CD4-positive, alpha-beta T cell treated with Interleukin-6 at 100 ng/mL for 8 hours (primary cell): Measurements from ENCODE around the gene PDE4D.
"Not testable (repeated sequence)": the region's sequence is repeated elsewhere in the genome, so short reads cannot be mapped to it uniquely, and the experiment has no call there.

Experiments used
- DNase-seq: peaks from one replicate; pipeline ENCODE4 v3.0.0-alpha.2; 2020; ENCODE audit warnings: mixed read lengths, low spot score

Gene PDE4D

GRCh38 chr5:59067956-59068656, 825.4 kb downstream of the PDE4D start:
- no peak for DNase-seq

GRCh38 chr5:59066367-59067163, 827.0 kb downstream of the PDE4D start:
- no peak for DNase-seq

GRCh38 chr5:59065554-59065953, 828.0 kb downstream of the PDE4D start:
- no peak for DNase-seq

GRCh38 chr5:59064293-59064692, 829.2 kb downstream of the PDE4D start:
- DNase-seq, result no peak

GRCh38 chr5:59062986-59063683, 830.4 kb downstream of the PDE4D start:
- DNase-seq, result no peak

- DNase-seq, result no peak
These were observed 832.1 kb downstream of the PDE4D start for GRCh38 chr5:59061377-59061776.

GRCh38 chr5:59058969-59059687, 834.4 kb downstream of the PDE4D start:
- no peak for DNase-seq

- DNase-seq, result no peak
These were observed 835.3 kb downstream of the PDE4D start for GRCh38 chr5:59058237-59058636.

- DNase-seq, result not testable (repeated sequence)
These were observed 836.9 kb downstream of the PDE4D start for GRCh38 chr5:59056599-59056998.

- no peak for DNase-seq
These were observed 837.6 kb downstream of the PDE4D start for GRCh38 chr5:59055745-59056448.

- no peak for DNase-seq
These were observed 838.5 kb downstream of the PDE4D start for GRCh38 chr5:59054963-59055528.

GRCh38 chr5:59051951-59052350, 841.6 kb downstream of the PDE4D start:
- DNase-seq, result no peak

- DNase-seq, result no peak
These were observed 844.4 kb downstream of the PDE4D start for GRCh38 chr5:59049095-59049494.

- no peak for DNase-seq
These were observed 851.1 kb downstream of the PDE4D start for GRCh38 chr5:59042201-59043055.

- no peak for DNase-seq
These were observed 852.2 kb downstream of the PDE4D start for GRCh38 chr5:59041355-59041754.

- no peak for DNase-seq
These were observed 852.7 kb downstream of the PDE4D start for GRCh38 chr5:59040804-59041201.

- DNase-seq, result no peak
These were observed 853.3 kb downstream of the PDE4D start for GRCh38 chr5:59040024-59040803.

- peak; percentile 84 for DNase-seq
These were observed 854.1 kb downstream of the PDE4D start for GRCh38 chr5:59039296-59040023.

- peak; percentile 9 for DNase-seq
These were observed 854.7 kb downstream of the PDE4D start for GRCh38 chr5:59038798-59039295.
